H1 (cell line): ENCODE data around the gene MYO1G. TPM values are rescaled to one million over a fixed set of nuclear protein-coding genes. Genes with fewer than 3 reads are reported as not detected.

Experiments
- CTCF ChIA-PET: fragments of 300-600 bp; sonication (Branson Sonifier 250); formaldehyde crosslinking; loops from one replicate; lab custom pipeline; 2021; ENCODE audit not compliant: partially characterized antibody; lab: Charles Lee
- POLR2A ChIA-PET: fragments of 300-600 bp; sonication (Branson Sonifier 250); formaldehyde crosslinking; loops from one replicate; lab custom pipeline; 2021; ENCODE audit warnings: inconsistent platforms; ENCODE audit not compliant: partially characterized antibody; lab: Charles Lee
- DNase-seq, 2 experiments: peaks; one replicate each; pipeline versions ENCODE4 v3.0.0 to v3.0.0-alpha.2; 2010 to 2022; ENCODE audit warnings: low spot score in 2 of 2, low read depth in 1 of 2, mixed read lengths in 1 of 2
- FAIRE-seq: peaks from 2 replicates; lab custom pipeline; 2011; peaks lifted over from hg19 to GRCh38; lab: Jason Lieb, UNC
- H2AFZ ChIP-seq: 2 replicates; pipeline ENCODE4 v1.8.1; 2012; ENCODE audit warnings: low read length, inconsistent platforms
- H2AK5ac ChIP-seq: 2 replicates; pipeline ENCODE4 v1.6.1; 2013; ENCODE audit warnings: low read depth, low read length
- H2BK120ac ChIP-seq: replicated peaks from 2 replicates; pipeline ENCODE3; 2013; ENCODE audit warnings: low read depth, low read length, inconsistent platforms
- H2BK12ac ChIP-seq: 2 replicates; pipeline ENCODE4 v1.6.1; 2013; ENCODE audit warnings: low read depth, low read length
- H2BK15ac ChIP-seq: 2 replicates; pipeline ENCODE4 v1.6.1; 2013; ENCODE audit warnings: low read length
- H2BK20ac ChIP-seq: 2 replicates; pipeline ENCODE4 v1.6.1; 2013; ENCODE audit warnings: low read length
- H2BK5ac ChIP-seq: 2 replicates; pipeline ENCODE4 v1.6.1; 2013; ENCODE audit warnings: low read depth, low read length
- H3K14ac ChIP-seq: 2 replicates; pipeline ENCODE4 v1.6.1; 2013; ENCODE audit warnings: inconsistent platforms; ENCODE audit not compliant: insufficient read length
- H3K18ac ChIP-seq: 2 replicates; pipeline ENCODE4 v1.6.1; 2013; ENCODE audit warnings: low read length; ENCODE audit errors: extremely low read depth
- H3K23ac ChIP-seq: 2 replicates; pipeline ENCODE4 v1.6.1; 2013; ENCODE audit warnings: inconsistent platforms; ENCODE audit not compliant: insufficient read length
- H3K23me2 ChIP-seq: 2 replicates; pipeline ENCODE4 v1.6.1; 2013; ENCODE audit warnings: low read depth, low read length
- H3K27ac ChIP-seq: 2 replicates; pipeline ENCODE4 v1.6.1; 2011; ENCODE audit warnings: low read depth, low read length, inconsistent platforms
- H3K27me3 ChIP-seq, 4 experiments: replicated peaks in 1 of 4; 1 replicate in 1 of 4; 2 replicates in 3 of 4; pipeline versions ENCODE4 v1.6.1 to v1.8.1; 2011 to 2013; ENCODE audit warnings: low read length in 3 of 4, mild to moderate bottlenecking in 3 of 4, inconsistent platforms in 2 of 4, mixed read lengths in 2 of 4, moderate library complexity in 1 of 4; ENCODE audit not compliant: control insufficient read depth in 3 of 4, insufficient read depth in 3 of 4; ENCODE audit errors: extremely low read depth in 1 of 4
- H3K36me3 ChIP-seq, 4 experiments: 2 replicates each; pipeline versions ENCODE4 v1.6.1 to v1.8.1; 2011 to 2013; ENCODE audit warnings: mild to moderate bottlenecking in 4 of 4, low read length in 3 of 4, moderate library complexity in 2 of 4, control low read depth in 1 of 4, inconsistent platforms in 1 of 4; ENCODE audit not compliant: insufficient read depth in 4 of 4, control insufficient read depth in 2 of 4
- H3K4ac ChIP-seq: replicated peaks from 2 replicates; pipeline ENCODE3; 2013; ENCODE audit warnings: low read length, low read depth, mixed read lengths, inconsistent platforms; ENCODE audit not compliant: insufficient read length
- H3K4me1 ChIP-seq, 4 experiments: replicated peaks in 1 of 4; 1 replicate in 1 of 4; 2 replicates in 3 of 4; pipeline versions ENCODE4 v1.6.1 to v1.8.1; 2011 to 2013; ENCODE audit warnings: low read length in 3 of 4, inconsistent platforms in 2 of 4, mixed read lengths in 1 of 4; ENCODE audit not compliant: insufficient read depth in 4 of 4, control insufficient read depth in 3 of 4
- H3K4me2 ChIP-seq, 2 experiments: 2 replicates each; pipeline versions ENCODE4 v1.6.1 to v1.8.1; 2011 to 2013; ENCODE audit warnings: low read depth in 2 of 2, low read length in 2 of 2, control low read depth in 1 of 2, inconsistent platforms in 1 of 2, mild to moderate bottlenecking in 1 of 2; ENCODE audit not compliant: insufficient read depth in 1 of 2
- H3K4me3 ChIP-seq, 4 experiments: fragments of 200-600, 300-600 bp in 1 of 4; sonication (generic), shearing (Covaris generic), sonication (Bioruptor Twin) in 1 of 4; 2 replicates each; pipeline versions ENCODE4 v1.5.1 to v1.8.1; 2011 to 2016; ENCODE audit warnings: low read length in 4 of 4, low read depth in 3 of 4, control low read depth in 2 of 4, inconsistent platforms in 2 of 4, mild to moderate bottlenecking in 2 of 4, mixed read lengths in 1 of 4, moderate library complexity in 1 of 4; ENCODE audit not compliant: insufficient read depth in 2 of 4; ENCODE audit errors: extremely low read depth in 1 of 4
- H3K56ac ChIP-seq: replicated peaks from 2 replicates; pipeline ENCODE3; 2013; ENCODE audit warnings: low read depth, mild to moderate bottlenecking, mixed read lengths, low read length, inconsistent platforms; ENCODE audit not compliant: insufficient read length
- H3K79me1 ChIP-seq: 2 replicates; pipeline ENCODE4 v1.6.1; 2013; ENCODE audit warnings: low read depth, low read length, control low read depth
- H3K79me2 ChIP-seq, 2 experiments: 2 replicates each; pipeline versions ENCODE4 v1.6.1 to v1.8.1; 2012 to 2013; ENCODE audit warnings: low read length in 2 of 2, mild to moderate bottlenecking in 2 of 2, inconsistent platforms in 1 of 2; ENCODE audit not compliant: insufficient read depth in 2 of 2, control insufficient read depth in 1 of 2
- H3K9ac ChIP-seq, 4 experiments: replicated peaks in 1 of 4; 1 replicate in 1 of 4; 2 replicates in 3 of 4; pipeline versions ENCODE4 v1.6.1 to v1.8.1; 2011 to 2013; ENCODE audit warnings: low read depth in 3 of 4, low read length in 3 of 4, control low read depth in 2 of 4, mild to moderate bottlenecking in 2 of 4, moderate library complexity in 2 of 4, inconsistent platforms in 1 of 4; ENCODE audit errors: extremely low read depth in 1 of 4
- H3K9me3 ChIP-seq, 2 experiments: 2 replicates each; pipeline versions ENCODE4 v1.6.1 to v1.8.1; 2012 to 2013; ENCODE audit warnings: mild to moderate bottlenecking in 2 of 2, moderate library complexity in 2 of 2, control low read depth in 1 of 2, inconsistent platforms in 1 of 2, low read depth in 1 of 2, low read length in 1 of 2, mixed read lengths in 1 of 2; ENCODE audit not compliant: insufficient read depth in 2 of 2
- H4K20me1 ChIP-seq, 2 experiments: replicated peaks in 1 of 2; 2 replicates each; pipeline versions ENCODE3 to v1.8.1; 2011 to 2013; ENCODE audit warnings: inconsistent platforms in 2 of 2, low read length in 2 of 2, mild to moderate bottlenecking in 1 of 2; ENCODE audit not compliant: insufficient read depth in 2 of 2, control insufficient read depth in 1 of 2
- H4K5ac ChIP-seq: 2 replicates; pipeline ENCODE4 v1.6.1; 2013; ENCODE audit warnings: low read length, low read depth, mixed read lengths, inconsistent platforms; ENCODE audit not compliant: insufficient read length
- H4K8ac ChIP-seq: 2 replicates; pipeline ENCODE4 v1.8.0; 2013; ENCODE audit warnings: mild to moderate bottlenecking, moderate library complexity, low read length, inconsistent platforms; ENCODE audit not compliant: insufficient read depth; ENCODE audit errors: extremely low read depth
- H4K91ac ChIP-seq: replicated peaks from 2 replicates; pipeline ENCODE3; 2013; ENCODE audit warnings: low read length, mixed read lengths, inconsistent platforms; ENCODE audit not compliant: insufficient read length
- CHD1 ChIP-seq: IDR thresholded peaks from 2 replicates; pipeline ENCODE4 v1.6.1; 2012; ENCODE audit warnings: low read depth, low read length, improper control_type of control experiment
- JUN ChIP-seq: IDR thresholded peaks from 2 replicates; pipeline ENCODE4 v1.6.1; 2011; ENCODE audit warnings: low read depth, mild to moderate bottlenecking, improper control_type of control experiment, low read length
- POLR2A ChIP-seq, 2 experiments: IDR thresholded peaks; 1 replicate in 1 of 2; 2 replicates in 1 of 2; pipeline ENCODE4 v1.6.1; 2011; ENCODE audit warnings: low read depth in 2 of 2, low read length in 2 of 2, mild to moderate bottlenecking in 2 of 2; ENCODE audit errors: control extremely low read depth in 1 of 2
- POLR2AphosphoS5 ChIP-seq: IDR thresholded peaks from 2 replicates; pipeline ENCODE4 v1.6.1; 2011; ENCODE audit warnings: low read depth, low read length
- POU5F1 ChIP-seq: IDR thresholded peaks from 2 replicates; pipeline ENCODE4 v1.6.1; 2011; ENCODE audit warnings: low read depth, mild to moderate bottlenecking, low read length, moderate library complexity
- WGBS, 2 experiments: shearing (Covaris generic) in 1 of 2; methylation state at CpG; one replicate each; pipeline versions ENCODE4 v1.1.6 to v1.1.7; 2013 to 2015; ENCODE audit warnings: low lambda C conversion rate in 2 of 2, mixed read lengths in 2 of 2, inconsistent platforms in 1 of 2, low coverage in 1 of 2, missing lambda C conversion rate in 1 of 2; ENCODE audit not compliant: insufficient replicate concordance in 2 of 2, insufficient coverage in 1 of 2, insufficient read length in 1 of 2; ENCODE audit errors: extremely low coverage in 1 of 2, missing lambda C conversion rate in 1 of 2; 5-methylcytosine and 5-hydroxymethylcytosine counted together
- polyA plus RNA-seq, 7 experiments: library from polyadenylated mRNA; depleted of rRNA in 3 of 7; stranded (reverse) in 5 of 7; unstranded in 2 of 7; fragments of >200 nt in 5 of 7; fragments of 200-250 nt in 2 of 7; gene quantifications; 1 replicate in 5 of 7; 2 replicates in 1 of 7; 4 replicates in 1 of 7; pipeline versions ENCODE4 v1.2.1 to v1.2.3, GENCODE V29; 2011 to 2013; ENCODE audit warnings: missing spikeins in 2 of 7, mixed read lengths in 2 of 7
- total RNA-seq: library from RNA; stranded (reverse); fragmentation: NEBNext Ultra II Directional; extraction: Animal tissue kit (Norgen Biotek cat#: 25700); gene quantifications from 2 replicates; pipeline ENCODE4 v1.2.1, GENCODE V29; 2021

The MYO1G gene
- total and polyA plus RNA-seq, 2 of the 8 experiments (the other 6 are each of a cell fraction or from before 2014, with no cell fraction given), result 0.08 to 0.19 TPM

- DNase-seq, result no peak
- Histone ChIP-seq H3K4me2 (no peak overlapping the region), H3K79me2 (peaks cover 18 to 26% of the 10 kb centered on the region in 2 experiments), H3K36me3 (peaks cover 17 to 39% (median 33%) of the 10 kb centered on the region in 4 experiments), H2BK5ac (no peak overlapping the region), H4K8ac (no peak overlapping the region), H2BK15ac (no peak overlapping the region), H3K79me1 (no peaks in the 10 kb centered on the region), H3K4me1 (peaks cover 0 to 7% (median 5%) of the 10 kb centered on the region in 4 experiments; a peak in 3 of 7 replicates), H3K14ac (no peak overlapping the region), H2AFZ (no peak overlapping the region), H4K5ac (no peak overlapping the region), H3K4ac (no peak overlapping the region), H3K27me3 (no peaks in the 10 kb centered on the region), H2BK20ac (no peak overlapping the region), H2BK12ac (no peak overlapping the region), H3K9ac (no peak overlapping the region), H3K23me2 (peaks cover 9% of the 10 kb centered on the region; the same call in 1 of the 2 replicates), H3K18ac (no peak overlapping the region), H4K91ac (no peak overlapping the region), H3K27ac (no peak overlapping the region), H2AK5ac (no peak overlapping the region), H3K4me3 (no peak overlapping the region), H3K23ac (no peak overlapping the region), H3K56ac (no peak overlapping the region), H3K9me3 (no peaks in the 10 kb centered on the region), H4K20me1 (peaks cover 8 to 18% of the 10 kb centered on the region in 2 experiments), H2BK120ac (no peak overlapping the region)
- ChIA-PET CTCF (interaction anchor here (0.6 to 5.4 kb wide), 3 partner anchors 9 to 213 kb away, joined by 3 to 43 read pairs (median 3); no protein-coding TSS in a partner anchor), POLR2A (interaction anchor here (0.6 to 13.3 kb wide), 20 partner anchors 9 to 408 kb away, joined by 3 to 327 read pairs (median 4); partner anchors contain the start of genes CCM2, DDX56 and TBRG4)
- WGBS, 2 experiments, result 89% methylated on average over 1 of the region's 1 CpG; no CpG with 5 or more reads in 1 of the 2 experiments
- FAIRE-seq, result no peak
- peak; percentile 43 to 70; a peak in 2 of 3 replicates for TF ChIP-seq POLR2A (IDR thresholded peaks at IDR 0.05; ENCODE audit: control extremely low read depth in 1 of 2, low read depth in 2 of 2, low read length in 2 of 2)
- no peak for TF ChIP-seq POU5F1
- TF ChIP-seq POLR2AphosphoS5, result peak; percentile 93
- TF ChIP-seq JUN, result no peak
- no peak for TF ChIP-seq CHD1
Observed at GRCh38 chr7:44982535-44982923, 3.7 kb upstream of the MYO1G start.
